ENCODE results near the gene CCDC88C.

CCDC88C gene

DNA sequence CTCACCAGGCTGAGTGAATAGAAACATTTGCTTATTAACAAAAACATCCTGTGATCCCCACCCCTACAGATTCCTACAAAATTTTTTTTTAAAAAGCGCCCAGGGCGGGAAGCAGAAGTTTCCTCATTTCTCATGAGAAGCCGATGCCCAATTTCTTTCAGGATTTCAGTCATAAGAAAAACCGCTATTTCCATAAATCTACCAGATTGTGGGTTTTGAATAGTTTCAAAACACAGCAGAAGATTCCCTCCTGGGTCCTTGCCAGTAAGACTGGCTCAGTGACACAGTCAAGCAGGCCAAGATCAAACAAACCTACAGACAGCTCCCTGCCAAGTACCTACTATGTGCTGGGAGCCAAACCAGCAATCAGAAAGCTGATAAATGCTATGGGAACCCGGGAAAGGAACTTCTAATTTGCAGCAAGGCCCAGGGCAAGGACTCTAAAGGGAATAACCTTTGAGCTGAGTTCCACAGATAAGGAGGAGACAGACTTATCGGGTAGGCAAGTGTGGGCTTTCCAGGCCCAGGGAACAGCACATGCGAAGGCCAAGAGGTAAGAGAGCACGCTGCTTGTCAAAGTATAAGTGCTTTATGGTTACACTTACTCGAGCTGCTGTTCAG is 68.7 kb downstream of the CCDC88C start:
- no peak for DNase-seq (ENCODE audit: low read depth)

- DNase-seq (ENCODE audit: low read depth): no peak
Observed at GRCh38 chr14:91346838-91347173, 70.8 kb downstream of the CCDC88C start.

GRCh38 chr14:91344096-91344495 is 73.5 kb downstream of the CCDC88C start:
- DNase-seq (ENCODE audit: low read depth): no peak

- DNase-seq (ENCODE audit: low read depth): no peak
Observed at GRCh38 chr14:91343051-91343450, 74.6 kb downstream of the CCDC88C start.

- no peak for DNase-seq (ENCODE audit: low read depth)
Observed at GRCh38 chr14:91342206-91342760, 75.3 kb downstream of the CCDC88C start.

DNA sequence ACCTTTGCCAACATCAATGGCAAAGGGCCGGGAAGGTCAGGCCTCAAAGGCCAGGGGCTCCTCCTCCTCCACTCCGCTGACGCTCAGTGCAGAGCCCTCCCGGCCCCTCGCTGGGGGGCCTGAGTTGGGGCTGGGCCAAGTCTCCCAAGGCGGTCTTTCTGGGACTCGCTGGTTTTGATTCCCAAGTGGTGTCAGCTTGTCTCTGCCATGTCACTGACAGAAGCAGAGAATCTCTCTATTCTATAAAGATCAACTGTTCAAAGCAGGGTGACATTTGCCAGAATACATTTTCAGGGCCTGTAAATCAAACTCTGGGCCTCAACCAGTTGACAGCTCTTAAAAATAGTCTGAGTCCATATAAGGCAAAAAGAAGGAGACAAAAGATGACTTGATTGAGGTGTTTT is 75.9 kb downstream of the CCDC88C start:
- DNase-seq (ENCODE audit: low read depth): no peak

DNA sequence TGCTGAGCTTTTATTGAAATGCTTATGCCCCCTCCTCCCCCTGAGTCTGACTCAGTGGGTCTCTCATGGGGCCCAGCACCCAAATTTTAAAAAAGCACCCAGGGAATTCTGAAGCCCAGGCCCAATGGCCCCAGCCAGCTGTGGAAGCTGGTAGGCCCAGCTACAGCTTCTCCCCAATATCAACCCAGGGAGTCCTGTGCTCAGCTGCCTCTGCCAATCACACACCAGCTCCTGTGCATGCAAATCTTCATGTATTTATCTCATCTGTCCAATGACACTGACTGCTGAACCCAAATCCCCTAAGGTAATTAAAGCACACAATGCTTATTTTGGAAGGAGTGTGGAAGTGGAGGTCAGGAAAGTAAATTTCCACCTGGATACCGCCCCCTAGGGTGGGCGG is 76.3 kb downstream of the CCDC88C start:
- DNase-seq (ENCODE audit: low read depth): no peak

DNA sequence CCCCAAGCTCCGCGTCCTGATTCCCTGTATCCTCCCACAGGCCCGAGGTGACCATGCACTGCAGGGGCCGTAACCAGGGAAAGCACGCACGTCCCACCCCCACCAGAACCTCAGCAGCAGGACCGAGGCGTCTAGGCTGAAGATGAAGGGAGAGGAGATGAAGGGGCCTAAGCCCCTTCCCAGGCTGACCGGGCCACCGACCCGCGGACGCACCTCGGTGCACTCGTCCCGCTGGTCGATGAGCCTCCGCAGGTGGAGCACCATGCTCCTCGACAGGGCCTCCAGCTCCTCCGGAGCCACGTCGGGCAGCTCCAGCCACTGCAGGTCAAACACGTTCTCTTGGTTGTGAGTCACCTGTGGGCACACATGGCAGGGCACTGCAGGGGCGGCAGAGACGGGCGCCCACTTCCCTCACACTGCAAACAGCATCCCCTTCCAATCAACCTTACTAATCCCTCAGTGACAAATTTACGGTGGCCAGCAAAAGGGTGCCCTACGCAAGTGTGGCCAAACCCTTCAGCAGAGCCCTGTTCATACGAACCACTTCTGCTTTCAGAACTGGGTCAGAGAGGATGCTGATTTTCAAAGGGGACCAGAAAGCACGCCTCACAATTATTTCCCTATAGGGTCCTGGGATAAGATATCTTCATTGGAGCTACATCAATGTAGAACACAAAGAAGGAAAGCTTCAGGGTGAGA is 77.8 kb downstream of the CCDC88C start:
- no peak for DNase-seq (ENCODE audit: low read depth)

DNA sequence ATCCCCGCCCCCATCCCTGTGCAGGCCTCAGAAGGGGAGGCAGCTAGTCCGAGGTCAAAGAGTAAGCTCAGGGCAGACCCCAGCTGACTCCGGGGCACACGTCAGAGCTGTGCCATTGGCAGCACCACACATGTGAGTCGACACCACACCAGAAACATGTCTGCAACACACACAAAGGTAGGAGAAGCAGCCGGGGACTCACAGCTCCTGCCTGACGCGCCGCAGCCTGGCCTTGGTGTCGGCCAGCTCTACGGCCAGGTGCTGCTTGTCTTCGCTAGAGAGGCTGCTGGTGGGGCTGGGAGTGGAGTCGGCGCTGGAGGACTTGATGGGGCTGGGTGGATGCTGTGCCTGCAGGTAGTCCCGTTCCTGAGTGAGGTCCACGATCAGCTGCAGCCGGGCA is 78.5 kb downstream of the CCDC88C start:
- no peak for DNase-seq (ENCODE audit: low read depth)

GRCh38 chr14:91338379-91338778 is 79.2 kb downstream of the CCDC88C start:
- DNase-seq (ENCODE audit: low read depth): no peak

DNA sequence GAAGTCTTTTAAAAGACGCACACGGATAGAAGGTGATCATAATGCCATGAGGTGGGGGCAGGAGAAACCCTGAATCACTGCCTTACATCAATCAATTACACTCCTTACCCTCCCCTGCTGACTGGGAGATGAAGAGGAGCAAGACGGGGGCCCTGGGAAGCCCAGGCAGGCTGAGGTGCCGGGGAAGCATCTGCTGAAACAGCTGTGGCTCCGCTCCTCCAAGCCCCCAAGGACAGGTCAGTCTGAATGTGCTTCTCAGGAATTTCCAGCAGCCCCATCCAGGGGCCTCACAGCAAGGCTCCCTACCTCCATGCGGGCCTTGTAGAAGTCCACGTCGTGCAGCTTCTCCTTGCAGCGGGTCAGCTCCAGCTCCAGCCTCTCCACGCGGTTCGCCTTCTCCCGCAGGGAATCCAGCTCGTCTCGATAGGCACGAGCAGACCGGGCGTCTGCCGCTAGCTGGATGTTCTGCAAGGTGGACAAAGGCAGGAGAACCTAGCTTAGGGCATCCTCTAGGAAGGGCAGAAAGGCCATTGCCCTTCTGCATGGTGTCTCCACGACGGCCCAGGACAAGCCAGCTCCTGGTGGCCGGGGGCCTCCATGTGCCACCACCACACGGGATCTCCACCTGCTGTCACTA is 79.8 kb downstream of the CCDC88C start:
- DNase-seq (ENCODE audit: low read depth): no peak

GRCh38 chr14:91336093-91336450 is 81.5 kb downstream of the CCDC88C start:
- no peak for DNase-seq (ENCODE audit: low read depth)

DNA sequence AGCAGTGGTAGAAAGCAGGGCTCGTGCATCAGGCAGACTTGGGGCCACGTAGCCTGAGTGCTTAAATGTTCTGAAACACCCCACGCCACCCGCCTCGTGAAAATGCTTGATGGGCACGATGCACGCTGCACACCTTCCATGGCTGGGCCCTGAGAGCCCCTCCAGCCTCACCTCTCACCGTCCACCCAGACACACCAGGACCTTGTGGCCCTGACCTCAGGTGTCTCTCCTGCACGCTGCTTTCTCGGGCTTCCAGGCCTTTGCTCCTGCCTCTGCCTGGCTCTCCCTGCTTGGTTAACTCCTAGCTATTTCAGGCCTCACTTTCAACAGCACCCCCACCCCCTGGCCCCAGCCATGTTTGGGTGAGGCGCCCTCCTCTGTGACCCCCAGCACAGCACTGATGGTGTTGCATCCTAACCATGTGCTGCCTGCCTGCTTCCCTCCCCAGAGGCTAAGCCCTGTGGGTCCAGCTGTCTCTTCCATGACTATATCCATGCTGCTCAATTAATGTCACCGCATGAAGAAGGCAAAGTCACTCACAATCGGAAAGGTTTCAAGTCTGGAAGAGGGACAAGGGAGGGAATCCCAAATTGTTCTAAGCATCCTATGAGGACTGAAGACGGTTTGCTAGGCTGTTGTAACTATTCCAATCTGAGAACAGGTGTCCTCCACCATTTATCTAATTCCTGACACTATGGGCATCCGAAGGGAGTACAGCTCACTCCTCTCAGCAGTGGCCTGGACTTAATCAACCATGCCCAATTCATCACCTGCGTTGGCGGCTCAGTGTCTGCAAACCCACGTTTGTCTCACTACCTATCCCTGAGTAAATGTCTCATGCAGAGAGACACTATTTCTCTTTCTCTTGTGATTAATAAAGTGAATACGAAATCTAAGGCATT is 82.2 kb downstream of the CCDC88C start:
- DNase-seq (ENCODE audit: low read depth): no peak

GRCh38 chr14:91333650-91334039 is 84.0 kb downstream of the CCDC88C start:
- DNase-seq (ENCODE audit: low read depth): no peak

- DNase-seq (ENCODE audit: low read depth): no peak
Observed at GRCh38 chr14:91332986-91333649, 84.5 kb downstream of the CCDC88C start.

DNA sequence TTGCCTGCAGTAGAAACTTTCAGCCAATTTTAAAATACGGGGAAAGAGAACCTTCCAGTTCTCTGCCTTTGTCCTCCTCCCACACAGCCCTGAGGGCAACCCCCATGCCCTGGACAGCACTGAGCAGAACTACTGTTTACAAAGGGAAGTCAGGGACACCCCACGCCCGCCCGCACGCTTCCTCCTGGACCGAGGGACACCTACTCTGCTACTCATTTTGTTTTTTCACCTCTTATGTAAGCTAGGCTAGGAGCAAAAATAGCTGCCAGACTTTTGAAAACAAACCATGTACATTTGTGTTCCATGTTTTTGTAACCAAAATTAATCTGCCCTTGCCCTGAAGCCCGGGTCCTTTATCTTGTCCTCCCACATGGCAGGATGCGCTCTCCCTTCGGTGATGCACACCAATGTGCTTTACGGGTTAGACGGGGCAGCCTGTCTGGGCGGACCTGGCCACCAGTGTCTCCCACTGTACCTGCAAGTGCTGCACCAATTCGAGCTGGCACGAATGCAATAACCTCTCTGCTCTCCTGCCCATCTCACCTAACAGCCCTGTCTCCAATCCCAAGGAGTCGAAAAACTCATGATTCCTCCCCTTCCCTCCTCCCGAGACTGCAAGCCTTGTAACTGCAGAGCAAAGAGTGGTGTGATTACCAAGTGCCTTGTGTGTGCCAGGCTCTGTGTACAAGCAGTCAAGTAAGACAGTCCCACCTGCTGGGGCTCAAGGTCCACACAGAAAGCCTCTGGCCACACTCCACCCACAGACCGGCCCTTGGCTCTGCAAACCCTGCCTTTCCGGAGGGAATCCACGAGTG is 85.2 kb downstream of the CCDC88C start:
- no peak for DNase-seq (ENCODE audit: low read depth)

- DNase-seq (ENCODE audit: low read depth): no peak
Observed at GRCh38 chr14:91331721-91332120, 85.9 kb downstream of the CCDC88C start.

DNA sequence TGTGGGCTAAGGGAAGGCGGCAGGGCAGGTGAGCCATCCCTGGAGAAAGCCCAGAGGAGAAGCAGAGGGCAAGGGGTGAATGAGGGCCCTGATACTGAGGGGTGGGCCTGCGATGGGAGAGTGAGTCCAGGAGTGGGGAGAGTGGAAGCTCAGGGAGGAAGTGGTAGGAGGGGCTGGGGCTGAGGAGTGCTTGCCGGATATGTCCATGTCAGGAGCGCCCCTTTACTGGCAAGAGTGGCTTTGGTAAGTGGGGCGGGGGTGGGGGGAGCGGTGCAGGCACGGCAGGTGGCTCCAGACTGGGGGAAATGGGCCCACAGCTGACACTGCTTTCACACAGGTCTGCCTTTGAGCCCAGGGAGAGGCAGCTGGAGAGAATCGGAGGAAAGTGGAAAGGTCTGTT is 86.8 kb downstream of the CCDC88C start:
- DNase-seq (ENCODE audit: low read depth): no peak

DNA sequence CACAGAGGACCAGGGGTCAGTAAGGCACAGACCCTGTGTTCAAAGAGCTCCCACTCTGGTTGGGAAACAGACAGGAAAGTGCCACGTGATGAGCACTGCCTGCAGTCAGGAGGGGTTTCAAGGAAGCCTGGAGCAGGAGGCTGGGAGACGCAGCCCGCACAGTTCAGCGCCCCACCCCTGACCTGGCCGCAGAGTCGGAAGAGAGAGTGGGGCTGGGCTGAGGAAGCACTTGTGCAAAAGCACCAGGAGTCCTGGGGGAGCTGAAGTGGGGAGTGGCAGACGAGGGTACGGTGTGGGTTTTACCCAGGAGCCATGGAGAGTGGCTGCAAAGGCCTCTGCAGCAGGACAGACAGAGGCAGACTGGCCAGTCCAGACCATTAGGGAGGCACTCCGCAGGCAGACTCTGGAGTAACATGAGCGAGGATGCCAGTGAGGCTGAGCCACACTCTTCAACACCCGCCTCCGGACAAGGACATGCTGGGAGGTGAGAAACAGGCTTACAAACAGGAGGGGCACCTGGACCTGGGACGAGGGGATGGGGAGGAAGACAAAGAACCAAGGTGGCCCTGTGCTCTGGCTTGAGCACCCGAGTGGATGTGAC is 87.4 kb downstream of the CCDC88C start:
- DNase-seq (ENCODE audit: low read depth): no peak

DNA sequence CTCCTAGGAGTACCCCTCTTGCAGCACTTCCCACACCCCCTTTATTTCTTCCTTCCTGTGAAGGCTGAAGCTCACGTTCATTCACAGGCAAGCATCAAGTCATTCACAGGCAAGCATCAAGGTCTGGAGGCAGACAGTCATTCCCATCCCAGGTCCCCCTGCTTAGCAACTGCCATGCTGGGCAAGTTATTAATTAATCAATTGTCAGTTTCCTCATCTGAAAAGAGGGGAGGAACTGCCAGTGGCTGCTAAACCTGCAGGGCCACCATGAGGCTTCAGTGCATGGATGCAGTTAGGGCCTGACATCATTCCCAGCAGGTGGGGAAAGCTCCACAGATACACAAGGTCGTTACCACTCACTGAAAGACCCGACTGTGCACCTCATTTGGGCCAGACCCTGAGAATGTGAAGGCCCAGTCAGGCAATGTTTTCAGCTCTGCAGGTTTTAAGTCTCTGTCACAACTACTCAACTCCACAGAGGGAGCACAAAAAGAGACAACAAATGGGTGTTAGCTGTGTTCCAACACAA is 88.1 kb downstream of the CCDC88C start:
- DNase-seq (ENCODE audit: low read depth): no peak

Measured in CMK (cell line).